ENCODE results near the gene PIP5K1B. TPM values are rescaled to one million over a fixed set of nuclear protein-coding genes. Genes with fewer than 3 reads are reported as not detected.
A peak's percentile ranks its signal among the peaks of the same experiment; 100 is the strongest.

Gene PIP5K1B
- total RNA-seq, 2 donors from 2014 or later, result 18.4 to 44.8 TPM

DNA sequence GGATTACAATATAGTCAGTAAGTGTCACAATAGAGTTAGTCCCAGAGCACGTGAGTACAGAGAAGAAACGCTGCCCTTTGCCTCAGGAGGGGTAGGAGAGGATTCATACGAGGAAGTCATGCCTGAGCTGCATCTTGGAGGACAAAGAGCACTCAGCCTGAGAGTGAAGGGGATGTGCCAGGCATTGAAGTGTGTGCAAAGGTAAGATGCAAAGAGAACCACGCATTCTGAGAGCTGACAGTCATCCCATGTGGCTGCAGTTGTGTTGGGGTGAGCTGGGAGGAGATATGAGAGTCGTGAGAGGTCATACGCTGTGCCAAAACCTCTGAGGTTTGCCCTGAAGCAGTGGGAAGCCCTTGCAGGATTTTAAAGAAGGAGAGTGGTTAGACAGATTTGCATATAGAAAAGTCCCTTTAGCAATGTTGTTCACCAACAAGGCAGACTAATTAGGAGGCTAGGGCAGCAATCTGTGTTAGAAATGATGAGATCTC lies 97.5 kb downstream of the PIP5K1B start:
- no peak overlapping the region for H3K27ac ChIP-seq
- no peaks in the 10 kb centered on the region for H3K9me3 ChIP-seq

DNA sequence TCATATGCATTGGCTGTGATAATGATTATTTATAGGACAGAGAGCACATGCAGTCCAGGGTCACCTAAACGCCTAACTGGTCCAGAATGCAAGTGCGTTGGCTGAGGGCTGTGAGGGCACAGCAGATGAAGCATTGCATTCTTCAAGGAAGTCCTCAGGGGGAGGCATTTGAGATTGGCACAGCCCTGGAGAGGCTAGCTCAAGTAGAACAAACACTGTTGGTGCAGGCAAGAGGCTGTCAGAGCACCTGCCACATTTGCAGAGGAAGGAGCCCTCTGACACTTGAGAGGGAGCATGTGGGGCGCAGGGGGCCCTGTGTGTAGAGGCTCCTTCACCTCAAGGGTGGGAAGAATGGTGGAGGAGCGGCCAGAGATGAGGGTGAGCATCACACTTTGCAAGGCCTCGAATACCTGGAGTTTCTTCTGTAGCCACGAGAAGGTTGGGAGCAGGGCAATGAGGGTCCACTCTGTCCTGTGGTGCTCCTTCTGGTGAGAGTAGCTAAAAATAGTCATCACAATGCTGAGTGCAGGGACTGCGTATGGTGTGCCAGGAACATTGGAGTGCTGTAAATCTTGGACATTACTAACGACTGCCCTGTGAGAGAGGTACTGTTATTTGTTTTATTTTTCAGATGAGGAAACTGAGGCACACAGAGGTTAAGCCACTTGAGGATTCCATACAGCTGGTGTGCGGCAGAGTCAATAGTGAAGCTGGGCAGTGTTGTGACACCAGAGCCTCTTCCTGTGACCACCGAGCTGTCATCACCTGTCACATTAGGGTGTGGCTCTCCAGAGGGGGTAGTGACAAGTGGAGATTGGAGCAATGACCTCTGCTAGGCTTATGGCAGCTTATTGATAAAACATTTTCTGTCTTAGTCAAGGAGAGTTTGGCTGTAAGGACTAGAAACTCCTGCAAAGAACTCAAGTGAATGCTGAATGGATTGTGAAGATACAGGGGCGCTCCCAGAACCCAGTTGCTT lies 100.2 kb downstream of the PIP5K1B start:
- peaks cover 0 to 29% of the 10 kb centered on the region in 2 donors for H3K4me1 ChIP-seq
- DNase-seq (ENCODE audit: low spot score), result no peak
- peak overlapping the region; percentile 72 to 87 for H3K27ac ChIP-seq
- no peaks in the 10 kb centered on the region for H3K9me3 ChIP-seq
- no peaks in the 10 kb centered on the region for H3K27me3 ChIP-seq
- H3K4me3 ChIP-seq, result no peak overlapping the region
- TF ChIP-seq, protein P1, sequence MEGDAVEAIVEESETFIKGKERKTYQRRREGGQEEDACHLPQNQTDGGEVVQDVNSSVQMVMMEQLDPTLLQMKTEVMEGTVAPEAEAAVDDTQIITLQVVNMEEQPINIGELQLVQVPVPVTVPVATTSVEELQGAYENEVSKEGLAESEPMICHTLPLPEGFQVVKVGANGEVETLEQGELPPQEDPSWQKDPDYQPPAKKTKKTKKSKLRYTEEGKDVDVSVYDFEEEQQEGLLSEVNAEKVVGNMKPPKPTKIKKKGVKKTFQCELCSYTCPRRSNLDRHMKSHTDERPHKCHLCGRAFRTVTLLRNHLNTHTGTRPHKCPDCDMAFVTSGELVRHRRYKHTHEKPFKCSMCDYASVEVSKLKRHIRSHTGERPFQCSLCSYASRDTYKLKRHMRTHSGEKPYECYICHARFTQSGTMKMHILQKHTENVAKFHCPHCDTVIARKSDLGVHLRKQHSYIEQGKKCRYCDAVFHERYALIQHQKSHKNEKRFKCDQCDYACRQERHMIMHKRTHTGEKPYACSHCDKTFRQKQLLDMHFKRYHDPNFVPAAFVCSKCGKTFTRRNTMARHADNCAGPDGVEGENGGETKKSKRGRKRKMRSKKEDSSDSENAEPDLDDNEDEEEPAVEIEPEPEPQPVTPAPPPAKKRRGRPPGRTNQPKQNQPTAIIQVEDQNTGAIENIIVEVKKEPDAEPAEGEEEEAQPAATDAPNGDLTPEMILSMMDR (IDR thresholded peaks at IDR 0.05), result no peak
- H3K36me3 ChIP-seq, result no peaks in the 10 kb centered on the region

More for the DNA sequence above, 97.5 kb downstream of the PIP5K1B start:
- Histone ChIP-seq H3K36me3 (no peaks in the 10 kb centered on the region), H3K4me3 (no peak overlapping the region), H3K4me1 (peaks cover 0 to 29% of the 10 kb centered on the region in 2 donors), H3K27me3 (no peaks in the 10 kb centered on the region)
- TF ChIP-seq, protein P1 (IDR thresholded peaks at IDR 0.05), result no peak
- DNase-seq (ENCODE audit: low spot score), result no peak

GRCh38 chr9:68805890-68806517 lies 101.0 kb downstream of the PIP5K1B start:
- no peaks in the 10 kb centered on the region for H3K27me3 ChIP-seq
- H3K36me3 ChIP-seq, result no peaks in the 10 kb centered on the region
- H3K27ac ChIP-seq, result peak overlapping the region; percentile 72 to 87
- TF ChIP-seq, protein P1 (IDR thresholded peaks at IDR 0.05), result no peak
- H3K9me3 ChIP-seq, result no peaks in the 10 kb centered on the region
- peaks cover 0 to 29% of the 10 kb centered on the region in 2 donors for H3K4me1 ChIP-seq
- no peak for DNase-seq (ENCODE audit: low spot score)
- H3K4me3 ChIP-seq, result no peak overlapping the region

DNA sequence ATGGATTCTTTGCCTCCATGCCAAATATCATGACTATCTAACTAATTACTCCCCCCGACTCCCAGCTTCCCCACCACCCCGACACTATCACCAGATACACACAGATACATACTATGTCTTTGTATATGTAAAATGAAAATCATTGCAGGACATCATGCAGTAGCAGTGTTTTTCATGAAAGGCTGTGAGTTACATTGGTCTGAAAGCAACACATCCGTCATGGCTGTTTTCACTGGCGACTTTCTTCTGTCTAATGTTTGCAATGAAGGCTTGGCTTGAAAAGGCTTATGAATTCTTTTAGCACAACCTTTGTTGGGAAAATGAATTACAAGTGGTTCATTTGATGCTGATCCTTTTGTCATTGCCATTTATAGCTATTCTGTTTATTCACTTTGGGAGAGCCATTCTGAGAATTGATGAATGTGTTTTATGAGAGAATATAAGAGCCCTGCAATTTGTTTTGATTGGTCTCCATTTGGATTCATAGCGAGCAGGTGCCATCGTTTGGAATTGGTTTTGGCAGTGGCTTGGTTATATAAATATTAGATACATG lies 103.4 kb downstream of the PIP5K1B start:
- no peak for DNase-seq (ENCODE audit: low spot score)
- TF ChIP-seq, protein P1 (IDR thresholded peaks at IDR 0.05), result no peak
- Histone ChIP-seq H3K27ac (peak overlapping the region; percentile 2 to 87), H3K9me3 (no peaks in the 10 kb centered on the region), H3K4me3 (no peak overlapping the region), H3K36me3 (no peaks in the 10 kb centered on the region), H3K27me3 (no peaks in the 10 kb centered on the region), H3K4me1 (peaks cover 0 to 34% of the 10 kb centered on the region in 2 donors)

- TF ChIP-seq, protein P1 (IDR thresholded peaks at IDR 0.05), result no peak
- no peaks in the 10 kb centered on the region for H3K36me3 ChIP-seq
- no peaks in the 10 kb centered on the region for H3K27me3 ChIP-seq
- no peak overlapping the region for H3K27ac ChIP-seq
- H3K4me1 ChIP-seq, result peaks cover 0 to 9% of the 10 kb centered on the region in 2 donors
- H3K9me3 ChIP-seq, result no peaks in the 10 kb centered on the region
- H3K4me3 ChIP-seq, result no peak overlapping the region
- no peak for DNase-seq (ENCODE audit: low spot score)
Measured at GRCh38 chr9:68817079-68817875, 112.2 kb downstream of the PIP5K1B start.
